K562 (cell line): ENCODE results near the gene CELSR1.

ENCODE experiments used
- ATF7 ChIP-seq: fragments of 450-650 bp; IDR thresholded peaks from 2 replicates; pipeline ENCODE4 v1.7.1; 2014; ENCODE audit warnings: mild to moderate bottlenecking, moderate library complexity
- KLF1 ChIP-seq: fragments of 450-650 bp; IDR thresholded peaks from 2 replicates; pipeline ENCODE4 v1.6.1; 2016; ENCODE audit warnings: missing genetic modification characterization, missing compliant biosample characterization
- SIN3B ChIP-seq: fragments of 450-650 bp; IDR thresholded peaks from 2 replicates; pipeline ENCODE4 v1.6.1; 2017; ENCODE audit warnings: low read depth, mild to moderate bottlenecking, moderate library complexity
- SREBF2 ChIP-seq: sonication (generic); formaldehyde crosslinking; IDR thresholded peaks from 2 replicates; pipeline ENCODE4 v1.4.0; 2020; ENCODE audit warnings: mild to moderate bottlenecking, missing genetic modification reagents
- ZC3H4 ChIP-seq: sonication (generic); formaldehyde crosslinking; IDR thresholded peaks from 2 replicates; pipeline ENCODE4 v1.9.0; 2021; ENCODE audit warnings: missing genetic modification reagents, borderline replicate concordance
- TF ChIP-seq, protein P1 (sequence below), 2 experiments: fragments of 450-650 bp in 1 of 2; sonication (generic) in 1 of 2; formaldehyde crosslinking; conservative IDR thresholded peaks; 2 replicates each; pipeline versions ENCODE4 v1.4.0 to v1.8.1; 2020 to 2022; ENCODE audit warnings: mild to moderate bottlenecking in 1 of 2, missing genetic modification reagents in 1 of 2
- TF ChIP-seq, protein P2 (sequence below), 3 experiments: IDR thresholded peaks in 2 of 3; conservative IDR thresholded peaks in 1 of 3; 2 replicates each; pipeline ENCODE4 v1.5.1; 2011 to 2012; ENCODE audit warnings: low read length in 3 of 3, mild to moderate bottlenecking in 3 of 3, control low read depth in 2 of 3, improper control_type of control experiment in 1 of 3, inconsistent platforms in 1 of 3, low read depth in 1 of 3, mixed read lengths in 1 of 3, moderate library complexity in 1 of 3; ENCODE audit not compliant: insufficient read depth in 2 of 3

DNA sequence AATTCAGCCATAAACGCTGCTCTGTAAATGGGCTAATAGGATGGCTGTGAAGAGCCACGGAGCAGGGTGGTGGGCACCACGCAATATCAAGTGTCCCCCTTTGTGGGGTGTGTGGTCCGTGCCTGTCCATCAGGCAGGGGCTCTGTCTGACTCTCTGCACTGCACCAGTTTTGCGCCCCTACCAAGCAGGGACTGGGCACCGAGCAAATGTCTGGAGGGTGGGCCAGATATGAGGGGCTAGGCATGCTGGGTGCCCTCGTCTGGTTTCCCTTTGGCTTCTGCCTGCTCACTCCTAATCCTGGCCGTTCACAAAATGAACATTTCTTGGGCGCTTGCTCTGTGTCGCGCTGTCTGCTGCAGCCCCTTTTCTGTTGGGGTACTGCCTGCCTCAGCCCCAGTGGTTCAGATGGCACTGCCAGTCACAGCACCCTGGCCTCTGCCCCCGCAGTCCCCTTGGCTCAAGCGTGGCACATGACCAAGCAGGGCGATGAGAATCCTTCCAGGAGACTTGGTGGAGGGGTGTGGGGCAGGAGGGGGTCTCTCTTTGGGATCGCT, 37.1 kb upstream of the CELSR1 start:
- TF ChIP-seq, protein P1, sequence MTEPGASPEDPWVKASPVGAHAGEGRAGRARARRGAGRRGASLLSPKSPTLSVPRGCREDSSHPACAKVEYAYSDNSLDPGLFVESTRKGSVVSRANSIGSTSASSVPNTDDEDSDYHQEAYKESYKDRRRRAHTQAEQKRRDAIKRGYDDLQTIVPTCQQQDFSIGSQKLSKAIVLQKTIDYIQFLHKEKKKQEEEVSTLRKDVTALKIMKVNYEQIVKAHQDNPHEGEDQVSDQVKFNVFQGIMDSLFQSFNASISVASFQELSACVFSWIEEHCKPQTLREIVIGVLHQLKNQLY (CRISPR knock-in tag; conservative IDR thresholded peaks at IDR 0.05): no peak
- no peak for TF ChIP-seq ATF7
- TF ChIP-seq, protein P2, sequence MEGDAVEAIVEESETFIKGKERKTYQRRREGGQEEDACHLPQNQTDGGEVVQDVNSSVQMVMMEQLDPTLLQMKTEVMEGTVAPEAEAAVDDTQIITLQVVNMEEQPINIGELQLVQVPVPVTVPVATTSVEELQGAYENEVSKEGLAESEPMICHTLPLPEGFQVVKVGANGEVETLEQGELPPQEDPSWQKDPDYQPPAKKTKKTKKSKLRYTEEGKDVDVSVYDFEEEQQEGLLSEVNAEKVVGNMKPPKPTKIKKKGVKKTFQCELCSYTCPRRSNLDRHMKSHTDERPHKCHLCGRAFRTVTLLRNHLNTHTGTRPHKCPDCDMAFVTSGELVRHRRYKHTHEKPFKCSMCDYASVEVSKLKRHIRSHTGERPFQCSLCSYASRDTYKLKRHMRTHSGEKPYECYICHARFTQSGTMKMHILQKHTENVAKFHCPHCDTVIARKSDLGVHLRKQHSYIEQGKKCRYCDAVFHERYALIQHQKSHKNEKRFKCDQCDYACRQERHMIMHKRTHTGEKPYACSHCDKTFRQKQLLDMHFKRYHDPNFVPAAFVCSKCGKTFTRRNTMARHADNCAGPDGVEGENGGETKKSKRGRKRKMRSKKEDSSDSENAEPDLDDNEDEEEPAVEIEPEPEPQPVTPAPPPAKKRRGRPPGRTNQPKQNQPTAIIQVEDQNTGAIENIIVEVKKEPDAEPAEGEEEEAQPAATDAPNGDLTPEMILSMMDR (IDR thresholded peaks at IDR 0.05 in 2 of 3, conservative IDR thresholded peaks at IDR 0.05 in 1 of 3; ENCODE audit: insufficient read depth in 2 of 3, low read depth in 1 of 3, low read length in 3 of 3): no peak
- TF ChIP-seq SREBF2 (CRISPR knock-in tag): no peak
- TF ChIP-seq ZC3H4 (CRISPR knock-in tag): no peak
- no peak for TF ChIP-seq KLF1 (tag)
- no peak for TF ChIP-seq SIN3B
